Activated T-helper 1 cell treated with anti-CD3 and anti-CD28 coated beads, Interleukin-2, amount 50 U/mL, for 16 hours (primary cell): Measurements from ENCODE around the gene KNG1.
"Not testable (repeated sequence)": the region's sequence is repeated elsewhere in the genome, so short reads cannot be mapped to it uniquely, and the experiment has no call there.

Source experiments
- DNase-seq, 2 donors: peaks; one replicate each; pipeline ENCODE4 v3.0.0-alpha.2; 2020; ENCODE audit warnings: low read depth in 1 of 2, low spot score in 1 of 2

KNG1 gene

DNA sequence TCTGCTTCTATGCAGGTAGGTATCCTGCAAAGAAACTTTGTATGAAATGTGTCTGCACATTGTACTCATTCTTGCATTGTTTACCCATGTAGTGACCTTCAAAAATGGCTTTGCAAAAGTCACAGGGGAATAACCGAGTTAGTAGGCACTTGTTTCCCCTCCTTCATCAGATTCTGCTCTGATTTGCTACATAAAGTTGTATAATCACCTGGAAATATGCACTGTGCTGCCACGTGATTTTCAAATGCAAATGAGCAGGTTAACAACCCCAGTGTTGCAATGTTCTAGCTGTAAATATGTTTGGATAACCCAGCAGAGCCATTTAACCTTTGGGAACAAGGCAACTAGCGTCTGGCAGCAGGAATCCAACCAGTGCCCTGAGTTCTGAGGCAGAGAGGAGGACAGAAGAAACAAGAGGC is at the start of gene KNG1:
KNG1 (plus strand) TSS at position 321 of the 419 bp plus-strand sequence. CDS start 184 bp downstream, outside the sequence.
- no peak for DNase-seq

DNA sequence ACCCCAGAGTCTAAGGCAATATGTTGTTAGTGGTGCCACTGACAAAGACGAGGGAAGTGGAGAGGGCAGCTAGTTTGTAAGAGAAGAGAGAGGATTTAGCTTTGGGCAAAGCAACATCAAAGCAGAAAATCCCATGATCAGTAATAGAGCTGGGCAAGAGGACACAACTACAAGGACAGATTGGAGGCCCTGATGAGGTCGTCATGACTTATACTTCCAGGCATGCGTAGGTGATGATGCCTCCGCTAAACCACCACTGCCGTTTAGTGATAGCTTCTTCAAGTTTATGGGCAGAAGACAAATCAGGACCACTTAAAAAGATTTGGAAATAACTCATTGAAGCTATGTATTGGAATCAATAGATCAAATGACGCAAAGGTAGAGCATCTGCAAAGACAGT is 48.7 kb upstream of the KNG1 start:
- no peak for DNase-seq

DNA sequence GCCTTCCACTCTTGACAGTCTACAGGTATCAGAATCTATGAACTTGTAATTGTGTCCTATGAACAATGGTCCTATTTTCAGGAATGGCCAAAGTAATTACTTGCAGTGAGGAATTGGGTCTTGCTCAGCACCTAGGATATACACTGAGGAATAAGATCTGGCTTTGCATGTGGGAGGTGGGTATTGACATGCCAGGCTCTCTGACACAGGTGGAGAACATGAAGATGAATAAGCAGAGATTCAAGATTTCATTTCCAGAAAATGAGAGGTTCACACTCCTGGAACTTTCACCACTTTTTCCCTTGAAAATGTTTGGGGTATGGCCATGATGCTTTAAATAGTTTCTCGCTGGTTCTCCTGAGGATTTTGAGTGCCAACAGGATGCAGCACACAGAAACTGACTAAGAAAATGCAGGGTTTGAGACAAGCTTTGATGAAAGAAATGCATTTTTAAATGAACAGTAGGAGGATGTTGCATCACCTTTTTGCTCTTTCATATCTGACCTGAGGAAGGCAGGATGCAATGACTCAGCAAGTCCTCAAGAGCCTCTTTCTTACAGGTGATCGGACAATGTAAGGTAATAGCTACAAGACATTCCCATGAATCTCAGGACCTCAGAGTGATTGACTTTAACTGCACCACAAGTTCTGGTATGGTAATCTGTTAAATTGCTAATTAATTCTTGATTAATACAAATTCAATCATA is 47.6 kb upstream of the KNG1 start:
- DNase-seq: no peak

DNA sequence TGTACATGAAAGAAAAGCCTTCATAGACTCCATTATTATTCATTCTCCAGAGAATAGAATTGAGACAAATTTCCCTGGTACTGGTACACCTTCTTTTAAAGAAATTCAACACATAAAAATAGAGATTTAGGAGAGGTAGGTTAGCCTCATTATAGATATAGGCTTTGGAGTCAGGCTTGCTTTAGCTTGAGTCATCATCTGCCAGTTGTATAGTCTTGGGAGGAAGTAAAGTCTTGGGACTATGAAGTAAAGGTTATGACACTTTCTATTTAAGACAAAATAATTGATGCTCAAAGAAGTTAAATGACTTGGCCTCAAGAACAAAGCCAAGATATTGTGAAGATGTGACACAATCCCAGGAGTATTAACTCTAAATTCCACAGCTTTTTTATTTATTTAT is 47.0 kb upstream of the KNG1 start:
- no peak for DNase-seq

DNA sequence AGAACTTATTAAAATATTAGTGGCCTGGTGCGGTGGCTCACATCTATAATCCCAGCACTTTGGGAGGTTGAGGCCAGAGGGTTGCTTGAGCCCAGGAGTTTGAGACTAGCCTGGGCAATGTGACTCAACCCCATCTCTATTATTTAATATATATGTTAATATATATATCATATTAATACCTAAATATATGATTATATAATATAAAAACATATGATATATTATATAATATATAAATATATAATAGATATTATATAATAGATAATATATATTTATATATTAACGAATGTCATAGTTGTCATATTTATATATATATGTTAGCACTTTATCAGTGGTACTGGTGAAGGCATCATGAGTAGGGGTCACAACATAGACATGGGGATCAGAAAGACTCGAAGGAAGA is 46.1 kb upstream of the KNG1 start:
- DNase-seq: no peak

DNA sequence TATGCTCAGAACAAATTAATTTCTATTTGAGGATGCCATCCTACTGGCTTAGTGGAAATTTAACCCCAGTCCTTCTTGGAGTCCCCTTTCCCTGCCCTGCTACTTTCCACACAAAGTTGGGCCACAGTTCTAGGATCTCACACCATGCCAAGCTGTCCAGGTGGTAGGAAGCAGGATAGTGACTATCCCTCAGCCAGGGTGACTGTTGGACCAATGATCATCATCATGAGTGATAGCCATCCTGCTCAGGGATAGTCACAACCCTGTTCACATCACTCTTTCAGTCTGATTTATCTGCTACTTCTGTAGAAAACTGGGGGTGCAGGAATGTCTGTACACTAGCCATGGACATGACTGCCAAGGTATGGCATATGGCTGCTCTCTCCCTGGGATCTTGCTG is 38.6 kb upstream of the KNG1 start:
- no peak for DNase-seq

DNA sequence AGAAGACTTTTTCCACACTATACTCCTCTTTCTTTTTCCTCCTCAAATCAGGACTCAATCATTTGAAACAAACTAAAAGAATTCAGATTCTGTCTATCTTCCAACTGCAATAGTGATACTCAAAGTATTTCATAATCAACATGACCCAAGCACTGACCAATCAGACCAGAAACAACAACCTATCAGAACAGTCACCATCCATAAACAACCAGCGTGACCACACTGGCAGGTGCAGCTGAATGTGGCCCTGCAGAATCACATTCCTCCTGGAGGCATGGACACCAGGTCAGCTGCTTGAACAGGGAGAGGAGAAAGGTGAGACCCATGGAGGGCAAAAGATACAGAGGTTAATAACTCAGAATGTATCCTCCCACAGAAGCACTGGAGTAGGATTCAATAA is 38.0 kb upstream of the KNG1 start:
- DNase-seq: no peak

DNA sequence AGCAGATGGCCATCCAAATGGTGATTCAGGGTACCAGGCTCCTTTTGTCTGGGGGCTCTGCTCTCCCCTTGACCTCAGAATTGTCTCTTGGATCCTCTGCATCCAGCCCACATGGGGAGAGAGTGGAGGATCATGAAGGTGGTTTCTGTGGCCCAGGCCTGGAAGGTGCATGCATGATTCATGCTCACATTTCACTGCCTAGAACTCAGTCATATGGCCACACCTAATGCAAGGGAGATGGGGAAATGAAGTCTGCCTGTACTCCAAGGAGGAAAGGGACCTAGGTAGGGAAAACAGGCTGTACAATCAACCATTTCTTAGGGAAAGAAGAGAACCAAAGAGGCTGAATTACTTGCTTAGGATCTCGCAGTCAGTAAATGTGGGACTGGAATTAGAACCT is 36.3 kb upstream of the KNG1 start:
- no peak for DNase-seq

DNA sequence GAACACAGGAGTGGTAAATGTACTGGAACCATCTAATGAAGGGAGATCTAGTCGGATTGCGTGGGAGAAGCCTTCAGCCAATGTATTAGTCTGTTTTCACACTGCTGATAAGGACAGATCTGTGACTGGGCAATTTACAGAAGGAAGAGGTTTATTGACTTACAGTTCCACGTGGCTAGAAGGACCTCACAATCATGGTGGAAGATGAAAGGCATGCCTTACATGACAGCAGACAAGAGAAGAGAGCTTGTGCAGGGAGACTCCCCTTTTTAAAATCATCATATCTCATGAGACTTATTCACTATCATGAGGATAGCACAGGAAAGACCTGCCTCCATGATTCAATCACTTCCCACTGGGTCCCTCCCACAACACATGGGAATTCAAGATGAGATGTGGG is 34.3 kb upstream of the KNG1 start:
- no peak for DNase-seq

DNA sequence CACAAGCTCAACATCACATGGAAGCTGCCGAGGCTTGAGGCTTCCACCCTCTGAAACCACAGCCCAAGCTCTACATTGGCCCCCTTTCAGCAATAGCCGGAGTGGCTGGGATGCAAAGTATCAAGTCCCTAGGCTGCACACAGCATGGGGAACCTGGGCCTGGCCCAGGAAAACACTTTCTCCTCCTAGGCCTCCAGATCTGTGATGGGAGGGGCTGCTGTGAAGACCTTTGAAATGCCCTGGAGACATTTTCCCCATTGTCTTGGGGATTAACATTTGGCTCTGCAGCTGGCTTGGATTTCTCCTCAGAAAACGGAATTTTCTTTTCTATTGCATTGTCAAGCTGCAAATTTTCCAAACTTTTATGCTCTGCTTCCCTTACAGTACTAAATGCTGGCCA is 33.2 kb upstream of the KNG1 start:
- DNase-seq: no peak

DNA sequence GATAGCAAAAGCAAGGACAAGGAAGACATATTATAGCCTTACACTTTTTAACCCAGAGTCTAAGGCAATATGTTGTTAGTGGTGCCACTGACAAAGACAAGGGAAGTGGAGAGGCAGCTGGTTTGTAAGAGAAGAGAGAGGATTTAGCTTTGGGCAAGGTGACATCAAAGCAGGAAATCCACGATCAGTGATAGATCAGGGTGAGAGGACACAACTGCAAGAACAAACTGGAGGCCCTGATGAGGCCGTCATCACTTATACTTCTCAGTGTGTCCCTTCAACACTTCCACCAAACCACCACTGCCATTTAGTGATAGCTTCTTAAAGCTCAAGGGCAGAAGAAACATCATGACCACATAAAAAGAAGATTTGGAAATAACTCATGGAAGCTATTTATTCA is 30.7 kb upstream of the KNG1 start:
- DNase-seq: not testable (repeated sequence)

DNA sequence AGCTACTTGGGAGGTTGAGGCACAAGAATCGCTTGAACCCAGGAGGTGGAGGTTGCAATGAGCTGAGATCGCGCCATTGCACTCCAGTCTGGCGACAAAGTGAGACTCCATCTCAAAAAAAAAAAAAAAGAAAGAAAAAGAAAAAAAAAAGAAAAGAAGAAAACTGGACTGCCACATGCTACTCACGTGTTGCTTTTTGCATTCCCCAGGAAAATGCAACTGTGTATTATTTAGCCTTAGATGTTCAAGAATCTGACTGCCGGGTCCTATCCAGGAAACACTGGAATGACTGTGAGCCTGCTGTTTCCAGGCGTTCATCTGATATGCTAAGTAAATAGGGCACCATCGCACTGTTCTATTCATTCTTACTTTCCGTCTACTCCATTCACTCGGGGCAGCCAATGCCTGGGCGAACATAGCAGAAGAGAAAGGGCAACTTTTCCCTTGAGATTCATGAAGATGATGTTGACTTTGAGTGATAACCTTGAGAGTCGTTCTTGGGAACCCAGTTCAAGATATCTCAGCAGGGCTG is 30.0 kb upstream of the KNG1 start:
- DNase-seq: no peak

DNA sequence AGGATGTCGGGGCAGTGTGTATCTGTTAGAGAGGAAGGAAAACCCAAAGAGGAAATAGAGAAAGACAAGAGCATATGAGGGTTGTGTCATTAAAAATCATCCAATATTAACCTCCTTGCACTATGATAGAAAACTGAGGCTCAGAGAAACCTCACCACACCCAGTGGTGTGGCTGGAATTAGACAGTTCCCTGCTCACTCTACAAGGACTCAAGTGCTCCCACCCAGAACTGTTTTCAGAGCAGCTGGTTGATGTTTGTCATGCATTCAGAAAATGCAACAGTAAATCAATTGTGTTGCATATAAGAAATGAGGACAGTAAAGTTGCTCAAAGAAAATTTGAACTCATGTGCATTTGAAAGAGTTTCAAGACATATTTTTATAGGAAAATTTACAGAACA is 26.9 kb upstream of the KNG1 start:
- not testable (repeated sequence) for DNase-seq

DNA sequence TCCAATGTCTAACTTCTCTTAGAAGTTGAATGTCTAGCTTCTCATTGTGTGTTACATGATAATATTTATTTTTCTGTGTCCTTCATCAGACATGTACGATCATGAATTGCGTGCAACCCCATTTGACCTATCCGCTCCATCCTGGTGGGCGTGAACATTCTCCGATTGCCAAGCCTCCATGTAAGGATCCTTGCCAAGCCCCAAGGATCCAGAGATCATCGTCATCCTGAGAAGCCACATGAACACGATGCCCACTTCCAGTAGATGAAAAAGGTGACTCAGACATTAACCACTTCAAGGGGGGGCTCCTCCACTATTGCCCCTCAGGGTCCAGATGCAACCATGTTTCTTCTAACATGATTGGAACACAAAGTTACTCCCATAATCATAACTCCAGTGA is 25.5 kb upstream of the KNG1 start:
- DNase-seq: no peak

DNA sequence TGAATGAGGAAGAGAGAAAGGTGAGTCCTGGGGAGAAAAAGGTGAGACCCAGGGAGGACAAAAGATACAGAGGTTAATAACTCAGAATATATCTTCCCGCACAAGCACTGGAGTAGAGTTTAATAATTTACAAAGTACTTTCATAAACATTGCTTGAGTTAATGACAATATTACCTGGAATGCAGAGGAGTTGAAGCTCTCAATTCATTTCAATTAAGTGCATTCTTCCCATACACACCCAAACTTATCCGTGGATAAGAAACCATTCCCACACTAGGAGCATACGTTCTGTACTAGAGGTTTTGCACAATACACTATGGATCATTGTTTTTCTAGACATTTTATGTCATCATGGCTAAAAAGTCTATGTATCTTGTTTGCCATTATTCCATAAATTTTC is 23.3 kb upstream of the KNG1 start:
- no peak for DNase-seq

DNA sequence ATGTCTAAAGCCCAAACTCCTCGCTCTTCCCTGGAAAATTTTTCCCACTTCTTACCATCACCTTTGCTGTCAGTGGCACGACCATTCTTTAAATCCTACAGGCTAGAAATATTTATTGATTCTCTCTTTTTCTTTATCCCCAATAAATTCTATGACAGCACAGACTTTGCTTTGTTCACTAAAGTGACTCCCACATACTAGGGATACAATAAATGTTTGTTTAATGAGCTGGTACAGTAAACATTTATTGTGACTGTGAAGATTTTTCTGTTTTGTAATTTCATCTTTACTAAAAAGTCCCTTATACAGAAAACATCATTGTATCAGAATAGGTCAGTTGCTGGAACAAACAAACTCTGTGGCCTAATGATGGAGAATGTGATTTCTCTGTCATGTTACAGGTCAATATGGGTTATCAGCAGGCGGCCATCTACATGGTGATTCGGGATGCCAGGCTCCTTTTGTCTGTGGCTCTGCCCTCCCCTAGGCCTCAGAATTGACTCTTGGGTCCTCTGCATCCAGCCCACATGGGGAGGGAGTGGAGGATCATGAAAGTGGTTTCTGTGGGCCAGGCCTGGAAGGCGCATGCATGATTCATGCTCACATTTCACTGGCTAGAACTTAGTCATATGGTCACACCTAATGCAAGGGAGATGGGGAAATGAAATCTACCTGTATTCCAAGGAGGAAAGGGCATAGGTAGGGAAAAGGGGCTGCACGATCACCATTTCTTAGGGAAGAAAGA is 22.7 kb upstream of the KNG1 start:
- DNase-seq: no peak

DNA sequence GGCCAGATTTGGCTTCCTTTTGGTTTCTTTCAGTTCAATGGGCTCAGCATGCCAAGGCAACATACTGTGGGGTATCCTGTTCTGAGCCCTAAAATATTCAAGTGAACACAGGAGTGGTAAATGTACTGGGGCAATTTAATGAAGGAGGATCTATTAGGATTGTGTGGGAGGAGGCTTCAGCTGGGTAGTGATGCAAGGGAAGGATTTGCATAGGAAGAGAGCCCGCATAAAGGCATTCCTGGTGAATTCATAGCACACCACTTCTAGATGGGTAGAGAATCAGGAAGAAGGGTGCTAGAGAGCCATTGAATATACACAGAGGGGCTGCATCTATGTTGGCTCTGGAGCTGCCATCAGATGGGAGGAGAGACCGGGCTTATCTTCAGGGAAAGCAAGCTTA is 20.6 kb upstream of the KNG1 start:
- no peak for DNase-seq

DNA sequence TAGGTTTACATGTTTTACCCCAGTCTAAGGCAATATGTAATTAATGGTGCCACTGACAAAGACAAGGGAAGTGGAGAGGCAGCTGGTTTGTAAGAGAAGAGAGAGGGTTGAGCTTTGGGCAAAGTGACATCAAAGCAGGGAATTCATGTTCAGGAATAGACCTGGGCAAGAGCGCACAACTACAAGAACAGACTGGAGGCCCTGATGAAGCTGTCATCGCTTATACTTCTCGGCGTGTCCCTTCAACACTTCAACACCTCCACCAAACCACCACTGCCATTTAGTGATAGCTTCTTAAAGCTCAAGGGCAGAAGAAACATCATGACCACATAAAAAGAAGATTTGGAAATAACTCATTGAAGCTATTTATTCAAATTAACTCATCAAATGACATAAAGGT is 19.6 kb upstream of the KNG1 start:
- no peak for DNase-seq

DNA sequence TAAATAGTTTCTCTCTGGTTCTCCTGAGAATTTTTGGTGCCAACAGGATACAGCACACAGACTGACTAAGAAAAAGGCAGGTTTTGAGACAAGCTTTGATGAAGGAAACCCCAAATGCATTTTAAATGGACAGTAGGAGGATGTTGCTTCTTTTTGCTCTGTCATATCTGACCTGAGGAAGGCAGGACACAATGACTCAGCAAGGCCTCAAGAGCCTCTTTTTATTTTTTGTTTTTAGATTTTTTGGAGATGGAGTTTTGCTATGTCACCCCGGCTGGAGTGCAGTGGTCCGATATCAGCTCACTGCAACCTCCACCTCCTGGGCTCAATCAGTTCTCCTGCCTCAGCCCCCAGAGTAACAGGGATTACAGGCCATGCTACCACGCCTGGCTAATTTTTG is 16.9 kb upstream of the KNG1 start:
- DNase-seq: no peak

DNA sequence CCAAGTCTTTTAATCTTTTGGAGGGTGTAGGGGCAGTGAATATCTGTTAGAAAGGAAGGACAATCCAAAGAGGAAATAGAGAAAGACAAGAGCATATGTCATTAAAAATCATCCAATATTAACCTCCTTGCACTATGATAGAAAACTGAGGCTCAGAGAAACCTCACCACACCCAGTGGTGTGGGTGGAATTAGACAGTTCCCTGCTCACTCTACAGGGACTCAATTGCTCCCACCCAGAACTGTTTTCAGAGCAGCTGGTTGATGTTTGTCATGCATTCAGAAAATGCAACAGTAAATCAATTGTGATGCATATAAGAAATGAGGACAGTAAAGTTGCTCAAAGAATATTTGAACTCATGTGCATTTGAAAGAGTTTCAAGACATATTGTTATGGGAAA is 14.7 kb upstream of the KNG1 start:
- not testable (repeated sequence) for DNase-seq

DNA sequence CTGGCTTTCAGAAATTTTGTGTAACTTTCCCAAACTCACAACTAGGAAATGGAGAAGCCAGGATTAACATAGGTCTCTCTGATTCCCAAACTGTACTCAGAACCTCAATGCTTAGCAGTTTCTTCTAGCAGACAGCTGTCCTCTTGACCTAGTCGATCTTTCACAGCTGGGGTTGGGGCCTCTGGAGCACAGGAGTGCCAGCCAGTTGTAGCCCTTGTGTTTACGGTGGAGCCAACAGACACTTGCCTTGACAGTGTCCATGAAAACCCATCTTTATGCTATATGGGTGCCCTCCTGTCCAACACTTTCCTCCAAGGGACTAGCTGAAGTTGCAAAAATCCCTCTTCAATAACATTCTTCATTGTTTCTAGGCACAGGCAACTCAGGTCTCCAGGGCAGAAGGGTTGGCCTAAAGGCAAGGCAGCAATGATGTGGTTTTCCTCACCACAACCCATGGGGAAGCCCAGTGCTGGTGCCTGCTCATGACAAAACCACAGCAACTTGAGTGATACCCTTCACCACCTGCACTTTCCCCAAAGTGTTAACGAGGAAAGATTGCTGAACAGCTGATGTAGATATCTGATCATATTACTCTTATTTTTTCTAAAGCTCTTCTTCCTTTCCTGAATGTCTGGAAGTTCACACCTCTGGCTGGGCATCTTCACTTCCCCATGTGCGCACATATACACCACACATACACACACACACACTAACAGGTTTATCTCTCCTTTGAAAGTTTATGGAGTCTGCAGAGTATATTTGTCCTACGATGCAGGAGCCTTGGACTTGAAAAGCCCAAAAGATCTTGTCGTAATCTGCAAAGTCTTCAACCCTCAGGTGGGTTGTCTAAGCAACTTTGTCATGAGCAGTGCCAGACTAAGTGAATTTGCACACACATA is 11.0 kb upstream of the KNG1 start:
- DNase-seq: no peak
